Smooth muscle cell (in vitro differentiated cells): ENCODE results near the gene CD79A. TPM values are rescaled to one million over a fixed set of nuclear protein-coding genes. Genes with fewer than 3 reads are reported as not detected.
"Not testable (repeated sequence)": the region's sequence is repeated elsewhere in the genome, so short reads cannot be mapped to it uniquely, and the experiment has no call there.

Source experiments
- DNase-seq: peaks from one replicate; lab custom pipeline; 2025; ENCODE audit not compliant: unreplicated experiment; lab: John Stamatoyannopoulos, UW
- H2AFZ ChIP-seq: fragments of 200-600 bp; sonication (generic); 2 replicates; pipeline ENCODE4 v1.6.0; 2016; ENCODE audit warnings: antibody characterized with exemption, low read depth, mild to moderate bottlenecking
- H3F3A ChIP-seq: fragments of 200-600 bp; sonication (generic); 2 replicates; pipeline ENCODE4 v1.6.0; 2017; ENCODE audit warnings: antibody characterized with exemption, low read depth
- H3K27ac ChIP-seq: fragments of 200-600 bp; sonication (generic); 2 replicates; pipeline ENCODE4 v1.5.1; 2016; ENCODE audit warnings: low read depth, mild to moderate bottlenecking
- H3K27me3 ChIP-seq: fragments of 200-600 bp; sonication (generic); 2 replicates; pipeline ENCODE4 v1.6.1; 2016; ENCODE audit warnings: low read depth, mild to moderate bottlenecking
- H3K36me3 ChIP-seq: fragments of 200-600 bp; sonication (generic); 2 replicates; pipeline ENCODE4 v1.5.1; 2016; ENCODE audit warnings: low read depth
- H3K4me1 ChIP-seq: fragments of 200-600 bp; sonication (generic); 2 replicates; pipeline ENCODE4 v1.5.1; 2016; ENCODE audit warnings: low read depth
- H3K4me2 ChIP-seq: fragments of 200-600 bp; sonication (generic); 2 replicates; pipeline ENCODE4 v1.6.0; 2016; ENCODE audit warnings: mild to moderate bottlenecking
- H3K4me3 ChIP-seq: fragments of 200-600 bp; sonication (generic); 2 replicates; pipeline ENCODE4 v1.5.1; 2016; ENCODE audit warnings: mild to moderate bottlenecking
- H3K79me2 ChIP-seq: fragments of 200-600 bp; sonication (generic); 2 replicates; pipeline ENCODE4 v1.6.0; 2016; ENCODE audit warnings: low read depth, mild to moderate bottlenecking
- H3K9ac ChIP-seq: fragments of 200-600 bp; sonication (generic); 2 replicates; pipeline ENCODE4 v1.6.0; 2016; ENCODE audit warnings: low read depth
- H3K9me3 ChIP-seq: fragments of 200-600 bp; sonication (generic); replicated peaks from 2 replicates; pipeline ENCODE4 v1.5.1; 2016; ENCODE audit warnings: low read depth
- H4K20me1 ChIP-seq: fragments of 200-600 bp; sonication (generic); 2 replicates; pipeline ENCODE4 v1.6.0; 2016; ENCODE audit warnings: low read depth
- WGBS: methylation state at CpG from one replicate; pipeline ENCODE4 v1.1.7; 2016; ENCODE audit warnings: low lambda C conversion rate; 5-methylcytosine and 5-hydroxymethylcytosine counted together
- polyA plus RNA-seq: library from polyadenylated mRNA; unstranded; fragments of >200 nt; fragmentation: Nextera tagmentation; extraction: Ambion mirVana; gene quantifications from 2 replicates; pipeline ENCODE4 v1.2.1, GENCODE V29; 2016
- total RNA-seq: library from RNA; depleted of rRNA; stranded (reverse); fragments of >200 nt; gene quantifications from 2 replicates; pipeline ENCODE4 v1.2.3, GENCODE V29; 2014
- TF ChIP-seq, protein P1 (sequence below): fragments of 200-600 bp; sonication (generic); IDR thresholded peaks from 2 replicates; pipeline ENCODE4 v1.5.1; 2017; ENCODE audit warnings: borderline replicate concordance, mild to moderate bottlenecking, antibody characterized with exemption; ENCODE audit not compliant: insufficient read depth, poor library complexity, severe bottlenecking

CD79A gene
- total and polyA plus RNA-seq, 2 experiments from 2014 or later, result 0.41 TPM; not detected in 1

DNA sequence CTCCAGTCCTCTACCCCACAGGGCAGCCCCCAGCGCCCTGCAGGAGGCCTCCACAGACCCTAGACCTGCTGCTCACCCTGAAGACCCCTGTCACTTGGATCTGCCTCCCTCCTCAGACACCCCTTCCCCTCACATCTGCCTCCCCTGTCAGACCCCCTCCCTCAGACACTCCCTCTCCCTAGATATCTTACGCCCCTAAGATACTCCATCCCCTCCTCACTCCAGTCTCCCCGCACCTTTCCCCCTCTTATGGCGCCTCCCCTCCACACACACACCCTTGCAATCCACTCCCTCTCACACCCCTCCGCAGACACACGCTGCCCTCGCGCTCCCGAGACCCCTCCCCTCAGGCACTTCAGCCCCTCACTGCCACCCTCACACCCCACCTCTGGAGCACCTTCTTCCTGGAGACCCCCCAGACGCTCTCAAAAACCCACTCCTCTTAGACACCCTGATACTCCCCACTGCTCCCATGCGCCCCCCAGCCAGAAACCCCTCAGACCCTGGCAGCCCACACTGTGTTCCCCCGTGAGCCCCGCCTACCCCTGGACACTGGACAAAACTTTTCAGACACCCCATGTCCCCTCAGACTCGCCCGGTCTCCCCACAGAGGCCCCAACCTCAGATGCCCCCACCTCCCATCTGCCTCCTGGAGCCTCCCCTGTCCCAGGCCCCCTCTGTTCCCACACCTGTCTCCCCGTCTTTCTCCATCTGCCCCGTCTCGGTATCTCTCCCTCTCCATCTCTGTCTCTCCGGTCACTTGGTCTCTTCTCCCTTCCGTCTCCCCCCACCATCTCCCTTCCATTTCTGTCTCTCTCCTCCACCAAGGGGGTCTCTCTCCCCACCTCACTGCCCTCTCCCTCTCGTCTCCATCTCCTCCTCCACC, 36.7 kb downstream of the CD79A start:
- Histone ChIP-seq H4K20me1 (peaks cover 34% of the 10 kb centered on the region), H3K4me3 (no peak overlapping the region), H3K4me2 (no peak overlapping the region), H2AFZ (no peak overlapping the region), H3K79me2 (no peaks in the 10 kb centered on the region), H3F3A (no peaks in the 10 kb centered on the region), H3K9me3 (no peaks in the 10 kb centered on the region), H3K36me3 (no peaks in the 10 kb centered on the region), H3K27ac (no peak overlapping the region), H3K9ac (no peak overlapping the region), H3K27me3 (peaks cover 80% of the 10 kb centered on the region), H3K4me1 (no peaks in the 10 kb centered on the region)
- TF ChIP-seq, protein P1, sequence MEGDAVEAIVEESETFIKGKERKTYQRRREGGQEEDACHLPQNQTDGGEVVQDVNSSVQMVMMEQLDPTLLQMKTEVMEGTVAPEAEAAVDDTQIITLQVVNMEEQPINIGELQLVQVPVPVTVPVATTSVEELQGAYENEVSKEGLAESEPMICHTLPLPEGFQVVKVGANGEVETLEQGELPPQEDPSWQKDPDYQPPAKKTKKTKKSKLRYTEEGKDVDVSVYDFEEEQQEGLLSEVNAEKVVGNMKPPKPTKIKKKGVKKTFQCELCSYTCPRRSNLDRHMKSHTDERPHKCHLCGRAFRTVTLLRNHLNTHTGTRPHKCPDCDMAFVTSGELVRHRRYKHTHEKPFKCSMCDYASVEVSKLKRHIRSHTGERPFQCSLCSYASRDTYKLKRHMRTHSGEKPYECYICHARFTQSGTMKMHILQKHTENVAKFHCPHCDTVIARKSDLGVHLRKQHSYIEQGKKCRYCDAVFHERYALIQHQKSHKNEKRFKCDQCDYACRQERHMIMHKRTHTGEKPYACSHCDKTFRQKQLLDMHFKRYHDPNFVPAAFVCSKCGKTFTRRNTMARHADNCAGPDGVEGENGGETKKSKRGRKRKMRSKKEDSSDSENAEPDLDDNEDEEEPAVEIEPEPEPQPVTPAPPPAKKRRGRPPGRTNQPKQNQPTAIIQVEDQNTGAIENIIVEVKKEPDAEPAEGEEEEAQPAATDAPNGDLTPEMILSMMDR, result no peak
- DNase-seq, result no peak
- 23% methylated on average over 7 of the region's 21 CpGs for WGBS

DNA sequence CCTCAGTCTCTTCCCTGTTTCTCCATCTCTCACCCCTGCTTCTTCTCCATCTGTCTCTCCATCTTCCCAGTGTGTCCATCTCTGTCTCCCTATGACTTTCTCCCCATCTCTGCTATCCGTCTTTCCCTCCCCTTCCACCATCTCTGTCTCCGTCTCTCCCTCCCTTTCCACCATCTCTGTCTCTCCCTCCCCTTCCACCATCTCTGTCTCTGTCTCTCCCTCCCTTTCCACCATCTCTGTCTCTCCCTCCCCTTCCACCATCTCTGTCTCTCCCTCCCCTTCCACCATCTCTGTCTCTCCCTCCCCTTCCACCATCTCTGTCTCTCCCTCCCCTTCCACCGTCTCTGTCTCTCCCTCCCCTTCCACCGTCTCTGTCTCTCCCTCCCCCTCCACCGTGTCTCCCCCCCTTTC, 37.4 kb downstream of the CD79A start:
- H3K4me3 ChIP-seq, H3K4me2 ChIP-seq, H3K79me2 ChIP-seq, H3K9ac ChIP-seq, DNase-seq, H3K4me1 ChIP-seq, H3K9me3 ChIP-seq, H3K27ac ChIP-seq, H3F3A ChIP-seq, H3K36me3 ChIP-seq, H2AFZ ChIP-seq: not testable (repeated sequence)
- Histone ChIP-seq H3K27me3 (peaks cover 84% of the 10 kb centered on the region), H4K20me1 (peaks cover 30% of the 10 kb centered on the region)
- WGBS, result no CpG with 5 or more reads among the region's 5 CpGs

DNA sequence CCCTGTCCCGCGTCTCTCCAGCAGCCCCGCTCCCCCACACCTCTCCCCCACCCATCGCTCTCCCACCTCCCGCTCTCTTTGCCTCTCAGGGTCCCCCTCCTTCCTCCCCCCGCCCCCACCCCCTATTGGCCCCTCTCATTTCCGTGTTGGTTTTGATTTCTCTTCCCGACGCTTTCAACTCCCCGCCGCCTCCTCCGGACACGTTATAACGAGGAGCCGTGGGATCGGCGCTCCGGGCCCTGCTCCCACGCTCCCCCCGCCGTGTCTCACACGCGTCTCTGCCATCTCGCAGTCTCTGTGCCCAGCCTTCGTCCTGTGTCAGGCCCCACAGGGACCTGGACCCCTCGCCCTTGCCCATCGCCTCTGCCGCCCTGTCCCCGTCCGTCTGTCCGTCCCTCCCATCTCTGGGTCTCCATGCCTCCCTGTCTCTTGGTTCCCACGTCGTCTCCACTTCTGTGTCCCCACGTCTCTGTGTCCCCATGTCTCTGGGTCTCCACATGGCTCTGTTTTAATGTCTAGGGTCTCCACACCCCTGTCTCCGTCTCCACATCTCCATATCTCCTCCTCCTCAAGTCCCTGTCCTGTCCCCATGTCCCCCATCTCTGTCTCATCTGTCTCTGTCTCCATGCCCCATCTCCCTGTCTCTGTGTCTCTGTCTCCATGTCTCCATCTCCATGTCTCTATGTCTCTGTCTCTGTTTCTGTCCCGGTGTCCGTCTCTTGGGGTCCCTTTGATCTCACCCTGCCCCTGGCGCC, 38.1 kb downstream of the CD79A start:
- Histone ChIP-seq H3K4me1 (no peaks in the 10 kb centered on the region), H3K27ac (no peak overlapping the region), H4K20me1 (peaks cover 23% of the 10 kb centered on the region), H3K27me3 (peaks cover 85% of the 10 kb centered on the region), H3F3A (no peaks in the 10 kb centered on the region), H3K79me2 (no peaks in the 10 kb centered on the region), H3K9me3 (no peaks in the 10 kb centered on the region), H3K9ac (no peak overlapping the region), H3K4me3 (no peak overlapping the region), H3K4me2 (no peak overlapping the region), H3K36me3 (no peaks in the 10 kb centered on the region), H2AFZ (no peak overlapping the region)
- 25% methylated on average over 23 of the region's 38 CpGs for WGBS
- TF ChIP-seq, protein P1, result no peak
- DNase-seq, result no peak

DNA sequence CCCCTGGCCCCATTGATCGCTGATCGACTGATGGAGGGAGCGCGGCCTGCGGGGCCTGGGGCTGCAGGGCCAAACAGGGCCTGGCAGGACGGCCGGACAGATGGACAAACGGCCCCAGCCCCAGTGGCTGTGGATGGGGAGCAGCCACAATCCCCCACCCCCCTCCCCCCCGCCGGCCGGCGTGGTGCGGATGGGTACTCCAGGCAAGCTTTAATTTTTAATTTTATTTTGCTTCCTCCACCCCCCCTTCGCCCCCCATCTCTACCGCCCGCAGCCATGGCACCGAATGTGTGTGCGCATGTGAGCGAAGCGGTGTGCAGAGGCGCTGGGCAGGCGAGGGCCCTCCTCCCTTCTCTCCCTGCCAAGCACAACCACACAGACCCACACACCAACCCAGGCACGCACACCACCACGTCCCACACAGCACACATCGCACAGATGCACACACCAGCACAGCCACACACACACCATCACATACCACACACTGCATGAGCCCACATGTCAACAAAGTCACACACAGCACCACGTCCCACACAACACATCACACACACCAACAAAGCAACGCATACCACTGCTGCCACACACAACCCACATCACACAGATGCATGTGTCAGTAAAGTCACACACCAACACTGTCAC, 38.8 kb downstream of the CD79A start:
- H3K79me2 ChIP-seq, result no peaks in the 10 kb centered on the region
- H3K27me3 ChIP-seq, result peaks cover 87% of the 10 kb centered on the region
- H3K27ac ChIP-seq, result no peak overlapping the region
- H3K4me2 ChIP-seq, result no peak overlapping the region
- H3K4me3 ChIP-seq, result no peak overlapping the region
- no peaks in the 10 kb centered on the region for H3K4me1 ChIP-seq
- H3K9me3 ChIP-seq, result no peaks in the 10 kb centered on the region
- no peak for DNase-seq
- no peaks in the 10 kb centered on the region for H3F3A ChIP-seq
- peaks cover 17% of the 10 kb centered on the region for H4K20me1 ChIP-seq
- TF ChIP-seq, protein P1, result no peak
- WGBS, result 68% methylated on average over 14 of the region's 27 CpGs
- H3K36me3 ChIP-seq, result no peaks in the 10 kb centered on the region
- no peak overlapping the region for H3K9ac ChIP-seq
- no peak overlapping the region for H2AFZ ChIP-seq
